ENCODE results near the gene SEMA4A.
"Not testable (repeated sequence)": the region's sequence is repeated elsewhere in the genome, so short reads cannot be mapped to it uniquely, and the experiment has no call there.

SEMA4A gene

GRCh38 chr1:156211243-156211642 lies 57.9 kb downstream of the SEMA4A start:
- H3K27me3 ChIP-seq (ENCODE audit: insufficient read depth, low read depth, severe bottlenecking) = no peaks in the 10 kb centered on the region
- DNase-seq = no peak
- no peak overlapping the region for H3K27ac ChIP-seq
- no peak overlapping the region for H3K4me3 ChIP-seq (ENCODE audit: low read depth, low read length)
- no peaks in the 10 kb centered on the region for H3K9me3 ChIP-seq (ENCODE audit: severe bottlenecking)
- peaks cover 63% of the 10 kb centered on the region for H3K36me3 ChIP-seq
- no peak for TF ChIP-seq CTCF (IDR thresholded peaks at IDR 0.05; ENCODE audit: low read depth, low read length)

GRCh38 chr1:156212130-156212529 lies 58.7 kb downstream of the SEMA4A start:
- Histone ChIP-seq H3K9me3 (ENCODE audit: severe bottlenecking) (no peaks in the 10 kb centered on the region), H3K27me3 (ENCODE audit: insufficient read depth, low read depth, severe bottlenecking) (no peaks in the 10 kb centered on the region), H3K4me3 (ENCODE audit: low read depth, low read length) (peak overlapping the region; percentile 81), H3K36me3 (peaks cover 56% of the 10 kb centered on the region), H3K27ac (peak overlapping the region; percentile 98)
- DNase-seq = no peak
- TF ChIP-seq CTCF (IDR thresholded peaks at IDR 0.05; ENCODE audit: low read depth, low read length) = no peak

- DNase-seq = peak; percentile 100
- Histone ChIP-seq H3K27me3 (ENCODE audit: insufficient read depth, low read depth, severe bottlenecking) (no peaks in the 10 kb centered on the region), H3K4me3 (ENCODE audit: low read depth, low read length) (peak within 1 kb of the TSS; percentile 81), H3K9me3 (ENCODE audit: severe bottlenecking) (no peaks in the 10 kb centered on the region), H3K36me3 (peaks cover 51% of the 10 kb centered on the region), H3K27ac (peak within 1 kb of the TSS; percentile 98)
- no peak for TF ChIP-seq CTCF (IDR thresholded peaks at IDR 0.05; ENCODE audit: low read depth, low read length)
These were observed 59.7 kb downstream of the SEMA4A start, which contains the start of gene PMF1 for GRCh38 chr1:156212833-156213643. PMF1 (plus strand) TSS chr1:156213007; CDS start chr1:156213016, 9 bp downstream.

- H3K9me3 ChIP-seq (ENCODE audit: severe bottlenecking) = no peaks in the 10 kb centered on the region
- H3K27me3 ChIP-seq (ENCODE audit: insufficient read depth, low read depth, severe bottlenecking) = no peaks in the 10 kb centered on the region
- H3K36me3 ChIP-seq = peaks cover 52% of the 10 kb centered on the region
- H3K4me3 ChIP-seq (ENCODE audit: low read depth, low read length) = peak overlapping the region; percentile 81
- peak overlapping the region; percentile 98 for H3K27ac ChIP-seq
- no peak for TF ChIP-seq CTCF (IDR thresholded peaks at IDR 0.05; ENCODE audit: low read depth, low read length)
- no peak for DNase-seq
These were observed 60.2 kb downstream of the SEMA4A start for GRCh38 chr1:156213644-156213966.

GRCh38 chr1:156214024-156214748 lies 60.8 kb downstream of the SEMA4A start:
- no peak for DNase-seq
- Histone ChIP-seq H3K27me3 (ENCODE audit: insufficient read depth, low read depth, severe bottlenecking) (no peaks in the 10 kb centered on the region), H3K27ac (peak overlapping the region; percentile 98), H3K36me3 (peaks cover 46% of the 10 kb centered on the region), H3K9me3 (ENCODE audit: severe bottlenecking) (no peaks in the 10 kb centered on the region), H3K4me3 (ENCODE audit: low read depth, low read length) (peak overlapping the region; percentile 81)
- TF ChIP-seq CTCF (IDR thresholded peaks at IDR 0.05; ENCODE audit: low read depth, low read length) = no peak

GRCh38 chr1:156216361-156217086 lies 63.1 kb downstream of the SEMA4A start:
- H3K36me3 ChIP-seq = peaks cover 53% of the 10 kb centered on the region
- not testable (repeated sequence) for H3K9me3 ChIP-seq (ENCODE audit: severe bottlenecking); H3K4me3 ChIP-seq (ENCODE audit: low read depth, low read length); DNase-seq; H3K27ac ChIP-seq; H3K27me3 ChIP-seq (ENCODE audit: insufficient read depth, low read depth, severe bottlenecking)
